HEK293T (cell line): Measurements from ENCODE around the gene MYOZ2.

Experiments
- CTCF ChIA-PET: fragments of 350-600 bp; formaldehyde crosslinking; extraction: SDS; loops from one replicate; lab custom pipeline; 2021; ENCODE audit warnings: antibody characterized with exemption, inconsistent platforms; lab: Yijun Ruan, JAX
- POLR2A ChIA-PET: fragments of 350-600 bp; formaldehyde crosslinking; extraction: SDS; loops from one replicate; lab custom pipeline; 2020; ENCODE audit warnings: antibody characterized with exemption, inconsistent platforms; lab: Yijun Ruan, JAX
- DNase-seq: peaks from one replicate; pipeline ENCODE4 v3.0.0; 2012; ENCODE audit warnings: mixed read lengths; ENCODE audit errors: extremely low spot score
- ARNT ChIP-seq: fragments of 450-650 bp; IDR thresholded peaks from 2 replicates; pipeline ENCODE4 v1.6.1; 2017; ENCODE audit warnings: mild to moderate bottlenecking
- BHLHE40 ChIP-seq: fragments of 450-650 bp; IDR thresholded peaks from 2 replicates; pipeline ENCODE4 v1.6.1; 2016; ENCODE audit warnings: mild to moderate bottlenecking, moderate library complexity, borderline replicate concordance
- CTBP1 ChIP-seq: fragments of 450-650 bp; IDR thresholded peaks from 2 replicates; pipeline ENCODE4 v1.6.1; 2016; ENCODE audit warnings: borderline replicate concordance
- ELF4 ChIP-seq: fragments of 450-650 bp; IDR thresholded peaks from 2 replicates; pipeline ENCODE4 v1.6.1; 2017; ENCODE audit warnings: antibody characterized with exemption
- FOXA1 ChIP-seq: fragments of 450-650 bp; IDR thresholded peaks from 2 replicates; pipeline ENCODE4 v1.6.1; 2016; ENCODE audit warnings: mild to moderate bottlenecking
- FOXK2 ChIP-seq: fragments of 450-650 bp; IDR thresholded peaks from 2 replicates; pipeline ENCODE4 v1.6.1; 2016; ENCODE audit warnings: mild to moderate bottlenecking
- FOXM1 ChIP-seq: fragments of 450-650 bp; IDR thresholded peaks from 2 replicates; pipeline ENCODE4 v1.6.1; 2017; ENCODE audit warnings: mild to moderate bottlenecking, borderline replicate concordance
- HDGF ChIP-seq: fragments of 450-650 bp; IDR thresholded peaks from 2 replicates; pipeline ENCODE4 v1.6.1; 2017; ENCODE audit warnings: antibody characterized with exemption, borderline replicate concordance
- L3MBTL2 ChIP-seq: fragments of 450-650 bp; conservative IDR thresholded peaks from 2 replicates; pipeline ENCODE4 v1.6.1; 2016; ENCODE audit warnings: mild to moderate bottlenecking
- LEF1 ChIP-seq: fragments of 450-650 bp; IDR thresholded peaks from 2 replicates; pipeline ENCODE4 v1.6.1; 2017; ENCODE audit warnings: mild to moderate bottlenecking, borderline replicate concordance
- NFRKB ChIP-seq: fragments of 450-650 bp; IDR thresholded peaks from 2 replicates; pipeline ENCODE4 v1.6.1; 2016; ENCODE audit warnings: mild to moderate bottlenecking, moderate library complexity
- SP1 ChIP-seq: fragments of 450-650 bp; IDR thresholded peaks from 2 replicates; pipeline ENCODE4 v1.6.1; 2017
- SUZ12 ChIP-seq: fragments of 450-650 bp; IDR thresholded peaks from 2 replicates; pipeline ENCODE4 v1.6.1; 2016; ENCODE audit warnings: mild to moderate bottlenecking
- TARDBP ChIP-seq: fragments of 450-650 bp; IDR thresholded peaks from 2 replicates; pipeline ENCODE4 v1.6.1; 2016
- ZNF384 ChIP-seq: fragments of 450-650 bp; IDR thresholded peaks from 2 replicates; pipeline ENCODE4 v1.6.1; 2016
- TF ChIP-seq, protein P1 (sequence below): fragments of 450-650 bp; IDR thresholded peaks from 2 replicates; pipeline ENCODE4 v1.6.1; 2016

The MYOZ2 gene

DNA sequence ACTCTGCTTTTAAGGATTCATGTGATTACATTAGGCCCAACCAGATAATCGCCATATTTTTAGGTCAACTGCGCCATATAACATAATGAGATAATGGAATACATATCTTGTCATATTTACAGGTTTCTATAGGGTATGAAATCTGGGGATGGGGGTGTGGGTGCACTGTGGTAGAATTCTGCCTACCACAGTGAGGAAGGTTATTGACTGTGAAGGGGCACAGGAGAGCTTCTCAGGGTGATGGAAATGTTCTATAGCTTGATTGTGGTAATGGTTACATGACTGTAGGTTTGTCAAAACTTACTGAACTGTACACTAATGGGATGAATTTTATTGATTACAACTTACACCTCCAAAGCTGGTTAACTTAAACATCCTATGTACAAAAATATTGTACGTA is 92.8 kb downstream of the MYOZ2 start:
- ChIA-PET CTCF (interaction anchor here (0.5 kb wide), 1 partner anchor 186 kb away, joined by 3 read pairs; no protein-coding TSS in a partner anchor), POLR2A (interaction anchor here (3.4 kb wide), 1 partner anchor 16 kb away, joined by 14 read pairs; the partner anchor contains the start of gene USP53)
- DNase-seq: no peak
- no peak for TF ChIP-seq SUZ12
- TF ChIP-seq FOXK2: no peak
- no peak for TF ChIP-seq ARNT
- no peak for TF ChIP-seq CTBP1
- TF ChIP-seq TARDBP: no peak
- TF ChIP-seq ELF4: no peak
- TF ChIP-seq FOXA1: no peak
- TF ChIP-seq, protein P1, sequence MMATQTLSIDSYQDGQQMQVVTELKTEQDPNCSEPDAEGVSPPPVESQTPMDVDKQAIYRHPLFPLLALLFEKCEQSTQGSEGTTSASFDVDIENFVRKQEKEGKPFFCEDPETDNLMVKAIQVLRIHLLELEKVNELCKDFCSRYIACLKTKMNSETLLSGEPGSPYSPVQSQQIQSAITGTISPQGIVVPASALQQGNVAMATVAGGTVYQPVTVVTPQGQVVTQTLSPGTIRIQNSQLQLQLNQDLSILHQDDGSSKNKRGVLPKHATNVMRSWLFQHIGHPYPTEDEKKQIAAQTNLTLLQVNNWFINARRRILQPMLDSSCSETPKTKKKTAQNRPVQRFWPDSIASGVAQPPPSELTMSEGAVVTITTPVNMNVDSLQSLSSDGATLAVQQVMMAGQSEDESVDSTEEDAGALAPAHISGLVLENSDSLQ: no peak
- TF ChIP-seq L3MBTL2: no peak
- TF ChIP-seq SP1: no peak
- TF ChIP-seq BHLHE40: no peak
- no peak for TF ChIP-seq HDGF
- TF ChIP-seq NFRKB: no peak
- TF ChIP-seq LEF1: no peak

- POLR2A ChIA-PET: no interaction called here
- no peak for DNase-seq
These were observed 94.5 kb downstream of the MYOZ2 start for GRCh38 chr4:119229908-119230687.

DNA sequence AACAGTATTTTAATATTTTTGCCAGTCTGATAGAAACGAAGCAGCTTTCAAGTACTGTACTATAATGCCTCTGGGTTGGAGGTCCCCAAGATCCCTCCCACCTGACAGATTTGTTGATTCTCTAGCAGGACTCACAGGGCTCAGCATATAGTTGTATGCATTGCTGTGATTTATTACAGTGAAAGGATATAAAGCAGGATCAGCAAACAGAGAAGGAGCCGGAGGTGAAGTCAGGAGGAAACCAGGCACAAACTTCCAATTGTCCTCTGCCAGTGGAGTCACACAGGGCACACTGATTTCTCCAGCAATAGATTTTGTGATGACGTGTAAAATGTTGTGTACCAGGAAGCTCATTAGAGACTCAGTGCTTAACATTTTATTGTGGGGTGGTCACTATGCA is 95.9 kb downstream of the MYOZ2 start:
- DNase-seq: no peak
- TF ChIP-seq ZNF384 (no peak), ARNT (no peak)
- TF ChIP-seq, protein P1: peak; percentile 27; the same call in 1 of the 2 replicates
- ChIA-PET POLR2A (no interaction called here), CTCF (no interaction called here)

More at GRCh38 chr4:119229908-119230687, 94.5 kb downstream of the MYOZ2 start:
- TF ChIP-seq HDGF (no peak), FOXA1 (no peak), L3MBTL2 (no peak), TARDBP (no peak), ZNF384 (no peak), LEF1 (no peak), NFRKB (no peak), FOXM1 (no peak), CTBP1 (no peak), ELF4 (no peak), ARNT (no peak)
- TF ChIP-seq, protein P1: no peak
- CTCF ChIA-PET: no interaction called here

DNA sequence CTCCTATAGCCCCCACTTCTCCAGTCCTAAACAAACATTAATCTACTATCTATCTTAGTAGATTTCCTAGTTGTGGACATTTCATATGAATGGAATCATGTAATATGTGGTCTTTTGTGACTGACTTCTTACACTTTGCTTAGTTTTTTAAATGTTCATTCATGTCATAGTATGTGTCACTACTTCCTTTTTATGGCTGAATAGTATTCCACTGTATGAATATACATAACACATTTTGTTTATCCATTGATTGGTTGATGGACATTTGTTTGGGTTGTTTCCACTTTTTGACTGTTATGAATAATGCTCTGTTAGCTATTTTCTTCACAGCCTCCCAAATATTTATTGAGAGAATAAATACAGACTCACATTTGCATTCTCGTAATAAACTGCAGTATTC is 96.7 kb downstream of the MYOZ2 start:
- ChIA-PET CTCF (no interaction called here), POLR2A (no interaction called here)
- no peak for DNase-seq
- no peak for TF ChIP-seq SUZ12
- no peak for TF ChIP-seq TARDBP
- TF ChIP-seq, protein P1: no peak
- no peak for TF ChIP-seq L3MBTL2
- no peak for TF ChIP-seq FOXK2
- TF ChIP-seq BHLHE40: no peak
- no peak for TF ChIP-seq NFRKB
- TF ChIP-seq ZNF384: no peak
- no peak for TF ChIP-seq LEF1
- TF ChIP-seq FOXM1: no peak
- TF ChIP-seq ARNT: no peak
- TF ChIP-seq SP1: no peak
- TF ChIP-seq CTBP1: no peak
- no peak for TF ChIP-seq FOXA1
- no peak for TF ChIP-seq ELF4
- no peak for TF ChIP-seq HDGF

DNA sequence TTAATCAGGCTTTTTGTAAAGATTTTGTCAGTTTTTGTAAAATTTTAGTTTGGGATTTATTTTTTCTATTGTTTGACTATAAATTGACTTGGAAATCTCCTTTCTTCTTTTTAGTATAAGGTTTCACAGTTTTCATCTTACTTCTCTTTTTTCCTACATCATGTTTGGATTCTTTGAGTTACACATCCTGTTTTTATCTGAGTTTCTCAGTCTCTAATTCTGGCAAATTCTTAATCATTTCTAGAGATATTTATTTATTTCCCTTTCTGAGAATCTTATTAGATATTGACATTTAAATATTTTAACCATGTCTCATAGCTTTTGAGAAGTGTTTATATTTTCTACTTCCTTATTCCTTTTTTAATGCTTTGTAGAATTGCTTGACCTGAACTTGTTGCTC is 97.6 kb downstream of the MYOZ2 start:
- ChIA-PET CTCF (no interaction called here), POLR2A (no interaction called here)
- no peak for DNase-seq
- TF ChIP-seq LEF1 (no peak), CTBP1 (no peak), ELF4 (no peak), BHLHE40 (no peak), TARDBP (no peak), SP1 (no peak), FOXK2 (no peak), ZNF384 (no peak), SUZ12 (no peak), FOXM1 (no peak), FOXA1 (no peak), L3MBTL2 (no peak), NFRKB (no peak), HDGF (no peak)
- TF ChIP-seq, protein P1: no peak
